H9 (cell line): ENCODE data around the gene DUSP6. TPM values are rescaled to one million over a fixed set of nuclear protein-coding genes. Genes with fewer than 3 reads are reported as not detected.

ENCODE experiments used
- DNase-seq: peaks from one replicate; pipeline ENCODE4 v3.0.0-alpha.2; 2017
- H2AFZ ChIP-seq: one replicate; pipeline ENCODE4 v1.6.1; 2013; ENCODE audit warnings: mild to moderate bottlenecking, low read length, control low read depth, moderate library complexity
- H2AK5ac ChIP-seq: 2 replicates; pipeline ENCODE4 v1.6.1; 2013; ENCODE audit warnings: low read length, control low read depth, mixed read lengths; ENCODE audit not compliant: insufficient read length
- H2BK120ac ChIP-seq: one replicate; pipeline ENCODE4 v1.6.1; 2013; ENCODE audit warnings: low read depth, mild to moderate bottlenecking, low read length, control low read depth, inconsistent platforms; ENCODE audit not compliant: poor library complexity, severe bottlenecking
- H2BK12ac ChIP-seq: 2 replicates; pipeline ENCODE4 v1.6.1; 2013; ENCODE audit warnings: low read length, control low read depth, mixed read lengths, low read depth; ENCODE audit not compliant: insufficient read length
- H2BK15ac ChIP-seq: 2 replicates; pipeline ENCODE4 v1.6.1; 2013; ENCODE audit warnings: low read depth, low read length, control low read depth
- H2BK20ac ChIP-seq: one replicate; pipeline ENCODE4 v1.6.1; 2013; ENCODE audit warnings: low read depth, mild to moderate bottlenecking, low read length, control low read depth, inconsistent platforms; ENCODE audit not compliant: poor library complexity, severe bottlenecking
- H2BK5ac ChIP-seq: 2 replicates; pipeline ENCODE4 v1.6.1; 2013; ENCODE audit warnings: low read length, control low read depth, mixed read lengths; ENCODE audit not compliant: insufficient read length
- H3K14ac ChIP-seq: 2 replicates; pipeline ENCODE4 v1.6.1; 2013; ENCODE audit warnings: low read length, control low read depth; ENCODE audit not compliant: insufficient read depth
- H3K18ac ChIP-seq: 2 replicates; pipeline ENCODE4 v1.6.1; 2013; ENCODE audit warnings: low read depth, mild to moderate bottlenecking, mixed read lengths, low read length, control low read depth; ENCODE audit not compliant: insufficient read length
- H3K23ac ChIP-seq: 2 replicates; pipeline ENCODE4 v1.6.1; 2013; ENCODE audit warnings: low read length, control low read depth, mixed read lengths, low read depth; ENCODE audit not compliant: insufficient read length
- H3K23me2 ChIP-seq: 2 replicates; pipeline ENCODE4 v1.6.1; 2013; ENCODE audit warnings: low read depth, mild to moderate bottlenecking, mixed read lengths, low read length, control low read depth; ENCODE audit not compliant: insufficient read length, poor library complexity, severe bottlenecking
- H3K27ac ChIP-seq: 2 replicates; pipeline ENCODE4 v1.5.1; 2013; ENCODE audit warnings: low read length, control low read depth, mixed read lengths, low read depth; ENCODE audit not compliant: insufficient read length
- H3K27me3 ChIP-seq: 2 replicates; pipeline ENCODE4 v1.6.1; 2013; ENCODE audit warnings: low read length, control low read depth, inconsistent platforms; ENCODE audit not compliant: insufficient read depth
- H3K4ac ChIP-seq: 2 replicates; pipeline ENCODE4 v1.6.1; 2013; ENCODE audit warnings: low read depth, mild to moderate bottlenecking, control low read depth, inconsistent platforms, low read length, moderate library complexity
- H3K4me1 ChIP-seq: 2 replicates; pipeline ENCODE4 v1.6.1; 2013; ENCODE audit warnings: low read length, control low read depth, inconsistent platforms; ENCODE audit not compliant: insufficient read depth
- H3K4me2 ChIP-seq: 2 replicates; pipeline ENCODE4 v1.6.1; 2013; ENCODE audit warnings: low read length, control low read depth, mixed read lengths; ENCODE audit not compliant: insufficient read length, insufficient read depth
- H3K56ac ChIP-seq: 2 replicates; pipeline ENCODE4 v1.6.1; 2013; ENCODE audit warnings: low read depth, mild to moderate bottlenecking, mixed read lengths, low read length, control low read depth; ENCODE audit not compliant: insufficient read length
- H3K79me1 ChIP-seq: 2 replicates; pipeline ENCODE4 v1.6.1; 2013; ENCODE audit warnings: low read depth, mild to moderate bottlenecking, moderate library complexity, low read length, control low read depth, inconsistent platforms; ENCODE audit not compliant: insufficient read depth, poor library complexity, severe bottlenecking
- H3K79me2 ChIP-seq: 2 replicates; pipeline ENCODE4 v1.6.1; 2013; ENCODE audit warnings: low read length, control low read depth, inconsistent platforms; ENCODE audit not compliant: insufficient read depth
- H3K9ac ChIP-seq: 2 replicates; pipeline ENCODE4 v1.6.1; 2013; ENCODE audit warnings: low read length, control low read depth, mixed read lengths; ENCODE audit not compliant: insufficient read length; ENCODE audit errors: extremely low read depth
- H3K9me3 ChIP-seq: one replicate; pipeline ENCODE4 v1.6.1; 2013; ENCODE audit warnings: low read depth, low read length, inconsistent platforms; ENCODE audit not compliant: control insufficient read depth
- H3T11ph ChIP-seq: one replicate; pipeline ENCODE4 v1.6.1; 2013; ENCODE audit warnings: mild to moderate bottlenecking, low read length, control low read depth, inconsistent platforms
- H4K20me1 ChIP-seq: one replicate; pipeline ENCODE4 v1.6.1; 2013; ENCODE audit not compliant: control insufficient read depth, insufficient read length, insufficient read depth
- H4K5ac ChIP-seq: 2 replicates; pipeline ENCODE4 v1.6.1; 2013; ENCODE audit warnings: low read depth, mild to moderate bottlenecking, mixed read lengths, low read length, control low read depth; ENCODE audit not compliant: insufficient read length
- H4K8ac ChIP-seq: replicated peaks from 2 replicates; pipeline ENCODE4 v1.6.1; 2013; ENCODE audit warnings: low read length, control low read depth, mixed read lengths, low read depth; ENCODE audit not compliant: insufficient read length
- H4K91ac ChIP-seq: 2 replicates; pipeline ENCODE4 v1.6.1; 2013; ENCODE audit warnings: low read depth, mild to moderate bottlenecking, moderate library complexity, mixed read lengths, low read length, control low read depth; ENCODE audit not compliant: insufficient read length
- H3K27ac Mint-ChIP-seq, 3 experiments: 2 replicates in 2 of 3; 3 replicates in 1 of 3; pipeline ENCODE4 v1.8.0; 2020 to 2021; ENCODE audit warnings: mixed read lengths in 3 of 3, mild to moderate bottlenecking in 1 of 3, moderate library complexity in 1 of 3
- H3K27me3 Mint-ChIP-seq: 2 replicates; pipeline ENCODE4 v1.8.0; 2021; ENCODE audit warnings: low read depth, mild to moderate bottlenecking, moderate library complexity, mixed read lengths
- H3K36me3 Mint-ChIP-seq, 3 experiments: 2 replicates in 2 of 3; 3 replicates in 1 of 3; pipeline ENCODE4 v1.8.0; 2020 to 2021; ENCODE audit warnings: low read depth in 3 of 3, mixed read lengths in 3 of 3; ENCODE audit not compliant: insufficient read depth in 1 of 3
- H3K4me1 Mint-ChIP-seq, 2 experiments: 2 replicates each; pipeline ENCODE4 v1.8.0; 2020; ENCODE audit warnings: mixed read lengths in 2 of 2
- H3K4me3 Mint-ChIP-seq, 2 experiments: 2 replicates in 1 of 2; 3 replicates in 1 of 2; pipeline ENCODE4 v1.8.0; 2020 to 2021; ENCODE audit warnings: mild to moderate bottlenecking in 2 of 2, mixed read lengths in 2 of 2, moderate library complexity in 1 of 2
- H3K9me3 Mint-ChIP-seq, 2 experiments: 2 replicates in 1 of 2; 3 replicates in 1 of 2; pipeline ENCODE4 v1.8.0; 2020; ENCODE audit warnings: mild to moderate bottlenecking in 2 of 2, mixed read lengths in 2 of 2, moderate library complexity in 1 of 2
- WGBS: extraction: QIAGEN DNeasy Blood & Tissue Kit; methylation state at CpG from one replicate; pipeline ENCODE4 v1.1.7; 2013; ENCODE audit warnings: missing lambda C conversion rate, low lambda C conversion rate, mixed read lengths; ENCODE audit not compliant: insufficient read length; ENCODE audit errors: extremely low coverage; 5-methylcytosine and 5-hydroxymethylcytosine counted together
- total RNA-seq: library from RNA; stranded (reverse); gene quantifications from 2 replicates; pipeline ENCODE4 v1.2.1, GENCODE V29; 2021
- TF ChIP-seq, protein P1 (sequence below): fragments of 200-600 bp; sonication (generic); conservative IDR thresholded peaks from 3 replicates; pipeline ENCODE4 v1.8.0; 2021; ENCODE audit warnings: antibody characterized with exemption, mild to moderate bottlenecking

Gene DUSP6
- total RNA-seq, 1 experiment from 2014 or later = 35.3 TPM

DNA sequence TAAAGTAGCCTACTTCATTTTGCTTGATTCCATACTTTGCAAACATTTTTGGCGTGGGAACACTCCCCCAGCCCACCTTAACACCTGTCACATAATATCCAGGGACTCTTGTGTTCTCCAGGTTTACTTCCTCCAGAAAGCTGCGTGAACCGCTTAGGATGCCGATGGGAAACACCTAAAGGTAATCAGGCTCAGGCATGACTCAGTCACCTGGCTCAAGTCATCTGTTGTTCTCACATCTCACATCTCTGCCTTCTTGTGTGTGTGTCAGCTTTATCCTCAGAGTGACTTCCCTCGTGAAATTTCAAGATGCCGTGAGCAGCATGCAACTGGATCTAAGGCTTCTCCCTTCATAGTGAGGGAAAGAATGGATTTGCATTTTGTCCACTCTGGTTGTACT, 48.1 kb upstream of the DUSP6 start:
- no peak overlapping the region for H3K23ac ChIP-seq
- H2BK5ac ChIP-seq = no peak overlapping the region
- no peaks in the 10 kb centered on the region for H3K27me3 ChIP-seq
- H3K9me3 ChIP-seq = no peaks in the 10 kb centered on the region
- H3K9me3 Mint-ChIP-seq = no peaks in the 10 kb centered on the region; a peak in 1 of 5 replicates
- TF ChIP-seq, protein P1, sequence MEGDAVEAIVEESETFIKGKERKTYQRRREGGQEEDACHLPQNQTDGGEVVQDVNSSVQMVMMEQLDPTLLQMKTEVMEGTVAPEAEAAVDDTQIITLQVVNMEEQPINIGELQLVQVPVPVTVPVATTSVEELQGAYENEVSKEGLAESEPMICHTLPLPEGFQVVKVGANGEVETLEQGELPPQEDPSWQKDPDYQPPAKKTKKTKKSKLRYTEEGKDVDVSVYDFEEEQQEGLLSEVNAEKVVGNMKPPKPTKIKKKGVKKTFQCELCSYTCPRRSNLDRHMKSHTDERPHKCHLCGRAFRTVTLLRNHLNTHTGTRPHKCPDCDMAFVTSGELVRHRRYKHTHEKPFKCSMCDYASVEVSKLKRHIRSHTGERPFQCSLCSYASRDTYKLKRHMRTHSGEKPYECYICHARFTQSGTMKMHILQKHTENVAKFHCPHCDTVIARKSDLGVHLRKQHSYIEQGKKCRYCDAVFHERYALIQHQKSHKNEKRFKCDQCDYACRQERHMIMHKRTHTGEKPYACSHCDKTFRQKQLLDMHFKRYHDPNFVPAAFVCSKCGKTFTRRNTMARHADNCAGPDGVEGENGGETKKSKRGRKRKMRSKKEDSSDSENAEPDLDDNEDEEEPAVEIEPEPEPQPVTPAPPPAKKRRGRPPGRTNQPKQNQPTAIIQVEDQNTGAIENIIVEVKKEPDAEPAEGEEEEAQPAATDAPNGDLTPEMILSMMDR = no peak
- H3K23me2 ChIP-seq = no peaks in the 10 kb centered on the region
- H3K4ac ChIP-seq = no peak overlapping the region
- peaks cover 0 to 3% (median 0%) of the 10 kb centered on the region in 3 experiments; a peak in 2 of 7 replicates for H3K36me3 Mint-ChIP-seq
- H3T11ph ChIP-seq = no peak overlapping the region
- H2BK20ac ChIP-seq = no peak overlapping the region
- no peak overlapping the region for H3K14ac ChIP-seq
- no peak overlapping the region for H2BK12ac ChIP-seq
- peaks cover 7 to 8% of the 10 kb centered on the region in 2 experiments for H3K4me1 Mint-ChIP-seq
- no peaks in the 10 kb centered on the region for H3K27me3 Mint-ChIP-seq
- no peak overlapping the region for H4K8ac ChIP-seq
- H4K20me1 ChIP-seq = no peaks in the 10 kb centered on the region
- H2AFZ ChIP-seq = no peak overlapping the region
- H3K4me1 ChIP-seq = no peaks in the 10 kb centered on the region
- no peak overlapping the region for H4K5ac ChIP-seq
- H3K27ac Mint-ChIP-seq = no peak overlapping the region
- DNase-seq = no peak
- no peaks in the 10 kb centered on the region for H3K79me2 ChIP-seq
- H3K79me1 ChIP-seq = no peaks in the 10 kb centered on the region
- no peak overlapping the region for H4K91ac ChIP-seq
- no peak overlapping the region for H2BK120ac ChIP-seq
- no peak overlapping the region for H3K56ac ChIP-seq
- no peak overlapping the region for H3K27ac ChIP-seq
- WGBS = no CpG with 5 or more reads among the region's 6 CpGs
- no peak overlapping the region for H3K4me3 Mint-ChIP-seq
- no peak overlapping the region for H2AK5ac ChIP-seq
- H2BK15ac ChIP-seq = no peak overlapping the region
- no peak overlapping the region for H3K4me2 ChIP-seq
- H3K18ac ChIP-seq = no peak overlapping the region
- H3K9ac ChIP-seq = no peak overlapping the region
